Peyer's patch (tissue), 4 donors: ENCODE data around the gene CYS1.

ENCODE experiments used
- POLR2A ChIP-seq, 2 donors: fragments of 450-650 bp; IDR thresholded peaks; one replicate each; pipeline ENCODE4 v1.5.1; 2017; ENCODE audit warnings: antibody characterized with exemption in 2 of 2, mild to moderate bottlenecking in 2 of 2, moderate library complexity in 2 of 2
- TF ChIP-seq, protein P1 (sequence below), 6 experiments: fragments of 450-650 bp in 4 of 6; fragments of 200-600 bp in 2 of 6; sonication (generic) in 1 of 6; IDR thresholded peaks; one replicate each; pipeline ENCODE4 v1.5.1; 2017 to 2019; ENCODE audit warnings: antibody characterized with exemption in 6 of 6, mild to moderate bottlenecking in 3 of 6, moderate library complexity in 1 of 6

DNA sequence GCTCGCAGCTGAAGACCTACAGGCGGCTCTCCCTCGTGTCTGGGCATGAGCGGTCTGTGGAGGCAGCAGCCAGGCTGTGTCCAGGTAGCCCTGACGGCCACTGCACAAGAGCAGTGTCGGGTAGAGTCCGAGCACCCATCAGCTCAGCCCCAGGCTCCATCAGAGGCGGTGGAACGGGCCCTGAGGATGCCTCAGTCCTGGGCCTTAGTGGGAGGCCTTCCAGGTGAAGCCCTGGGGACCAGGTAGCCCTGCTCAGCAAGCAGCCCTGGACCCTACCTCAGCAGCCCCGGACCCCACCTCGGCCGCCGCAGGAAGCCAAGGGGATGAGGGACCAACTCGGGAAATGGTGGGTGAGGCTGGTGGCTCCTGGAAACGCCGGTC lies 58.2 kb downstream of the CYS1 start:
- TF ChIP-seq, protein P1, sequence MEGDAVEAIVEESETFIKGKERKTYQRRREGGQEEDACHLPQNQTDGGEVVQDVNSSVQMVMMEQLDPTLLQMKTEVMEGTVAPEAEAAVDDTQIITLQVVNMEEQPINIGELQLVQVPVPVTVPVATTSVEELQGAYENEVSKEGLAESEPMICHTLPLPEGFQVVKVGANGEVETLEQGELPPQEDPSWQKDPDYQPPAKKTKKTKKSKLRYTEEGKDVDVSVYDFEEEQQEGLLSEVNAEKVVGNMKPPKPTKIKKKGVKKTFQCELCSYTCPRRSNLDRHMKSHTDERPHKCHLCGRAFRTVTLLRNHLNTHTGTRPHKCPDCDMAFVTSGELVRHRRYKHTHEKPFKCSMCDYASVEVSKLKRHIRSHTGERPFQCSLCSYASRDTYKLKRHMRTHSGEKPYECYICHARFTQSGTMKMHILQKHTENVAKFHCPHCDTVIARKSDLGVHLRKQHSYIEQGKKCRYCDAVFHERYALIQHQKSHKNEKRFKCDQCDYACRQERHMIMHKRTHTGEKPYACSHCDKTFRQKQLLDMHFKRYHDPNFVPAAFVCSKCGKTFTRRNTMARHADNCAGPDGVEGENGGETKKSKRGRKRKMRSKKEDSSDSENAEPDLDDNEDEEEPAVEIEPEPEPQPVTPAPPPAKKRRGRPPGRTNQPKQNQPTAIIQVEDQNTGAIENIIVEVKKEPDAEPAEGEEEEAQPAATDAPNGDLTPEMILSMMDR (IDR thresholded peaks at IDR 0.05) = no peak
- no peak for TF ChIP-seq POLR2A (IDR thresholded peaks at IDR 0.05)
